NCI-H1436 (cell line): ENCODE data around the gene PLD5.
"Not testable (repeated sequence)": the region's sequence is repeated elsewhere in the genome, so short reads cannot be mapped to it uniquely, and the experiment has no call there.

Source experiments
- DNase-seq: peaks from one replicate; lab custom pipeline; 2025; lab: John Stamatoyannopoulos, UW

The PLD5 gene

DNA sequence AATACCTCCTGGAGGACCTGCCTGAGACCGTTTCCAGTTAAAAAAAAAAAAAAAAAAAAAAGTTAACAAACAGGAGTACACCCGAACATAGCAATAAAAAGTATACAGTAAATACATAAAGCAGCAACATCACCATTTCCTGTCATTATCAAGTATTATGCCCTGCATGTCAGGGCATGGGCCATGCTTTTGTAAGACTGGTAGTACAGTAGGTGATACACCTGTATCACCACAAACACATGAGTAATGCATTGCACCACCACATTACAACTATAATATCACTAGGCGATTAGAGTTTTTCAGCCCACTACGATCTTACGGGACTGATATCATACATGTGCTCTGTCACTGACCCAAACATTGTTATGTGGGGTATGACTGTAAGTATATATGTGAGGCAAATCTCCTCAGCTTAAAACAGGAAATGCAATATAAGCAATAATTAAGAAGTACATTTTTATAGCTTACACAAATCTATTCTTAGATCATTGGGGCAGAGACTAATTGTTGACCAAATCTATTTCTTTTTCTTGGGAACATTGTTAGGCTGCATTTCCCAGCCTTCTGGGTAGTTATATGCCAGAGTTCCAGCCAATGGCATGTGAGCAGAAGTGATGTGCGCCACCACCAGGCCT, 98.1 kb downstream of the PLD5 start:
- DNase-seq, result no peak

- no peak for DNase-seq
These were observed 99.3 kb downstream of the PLD5 start for GRCh38 chr1:242425232-242425631.

GRCh38 chr1:242416657-242417056, 107.8 kb downstream of the PLD5 start:
- DNase-seq, result no peak

- no peak for DNase-seq
These were observed 111.6 kb downstream of the PLD5 start for GRCh38 chr1:242412921-242413320.

- no peak for DNase-seq
These were observed 112.6 kb downstream of the PLD5 start for GRCh38 chr1:242411901-242412300.

- DNase-seq, result no peak
These were observed 118.5 kb downstream of the PLD5 start for GRCh38 chr1:242405947-242406346.

DNA sequence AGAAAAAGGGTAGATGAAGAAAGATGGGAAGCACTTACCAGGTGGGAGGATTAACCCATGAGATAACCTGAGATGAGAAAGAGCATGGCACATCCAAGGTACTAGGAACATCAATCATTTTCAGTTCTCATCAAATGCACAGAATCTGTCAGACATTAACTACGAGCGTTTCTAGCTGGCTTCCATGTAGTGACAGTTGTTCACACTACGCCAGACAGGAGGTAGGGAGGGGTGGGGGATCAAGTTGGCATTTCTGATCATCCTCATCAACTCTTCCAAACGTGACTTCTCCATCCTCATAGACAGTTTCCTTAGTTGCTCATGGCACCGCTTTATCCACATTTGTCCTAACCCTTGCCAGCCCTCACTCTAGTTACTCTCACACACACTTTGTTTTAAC, 120.2 kb downstream of the PLD5 start:
- DNase-seq, result no peak

GRCh38 chr1:242402956-242403355, 121.5 kb downstream of the PLD5 start:
- DNase-seq, result no peak

DNA sequence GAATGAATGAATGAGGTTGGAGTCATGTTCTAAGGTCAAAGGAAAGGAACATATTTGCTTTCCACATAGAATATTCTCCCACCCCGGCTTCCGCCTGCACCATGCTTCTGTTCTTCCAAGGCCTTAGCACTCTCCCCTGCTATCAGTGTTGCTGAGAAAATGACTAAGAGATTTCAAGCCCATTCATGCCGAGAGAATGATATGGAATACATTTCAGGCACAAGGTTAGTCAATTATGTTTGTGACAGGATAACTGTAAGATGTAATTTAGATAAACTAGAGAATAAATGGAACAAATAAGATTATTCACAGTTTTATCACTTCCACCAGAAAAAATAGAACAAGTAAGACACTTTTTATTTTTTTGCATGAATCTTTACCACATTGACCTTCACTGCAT, 122.6 kb downstream of the PLD5 start:
- no peak for DNase-seq

DNA sequence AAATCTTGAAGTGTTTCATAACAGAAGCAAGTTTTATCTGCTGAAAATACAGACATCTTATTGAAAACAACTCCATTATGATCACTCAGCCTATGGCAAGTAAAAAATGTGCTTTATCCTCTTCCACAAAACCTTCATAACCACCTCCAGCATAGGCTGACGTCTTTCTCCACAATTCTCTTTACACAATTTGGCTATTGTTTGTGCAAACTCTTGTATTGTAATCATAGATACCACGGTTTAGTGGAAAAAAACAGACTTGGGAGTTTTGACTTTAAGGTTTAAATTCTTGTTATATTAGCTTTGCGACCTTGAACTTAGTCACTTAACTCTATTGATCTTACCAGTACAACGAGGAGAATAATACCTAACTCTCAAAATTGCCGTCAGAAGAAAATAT, 126.1 kb downstream of the PLD5 start:
- no peak for DNase-seq

DNA sequence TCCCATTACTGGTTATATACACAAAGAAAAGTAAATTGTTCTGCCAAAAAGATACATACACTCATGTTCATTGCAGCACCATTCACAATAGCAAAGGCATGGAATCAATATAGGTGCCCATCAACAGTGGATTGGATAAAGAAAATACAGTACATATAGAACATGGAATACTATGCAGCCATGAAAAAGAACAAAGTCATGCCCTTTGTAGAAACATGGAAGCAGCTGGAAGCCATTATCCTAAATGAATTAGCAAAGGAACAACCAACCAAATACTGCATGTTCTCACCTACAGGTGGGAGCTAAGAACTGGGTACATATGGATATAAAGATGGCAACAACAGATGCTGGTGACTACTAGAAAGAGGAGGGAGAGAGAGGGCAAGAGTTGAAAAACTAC, 132.6 kb downstream of the PLD5 start:
- DNase-seq, result no peak

GRCh38 chr1:242376121-242376520, 148.4 kb downstream of the PLD5 start:
- not testable (repeated sequence) for DNase-seq

GRCh38 chr1:242350446-242350845, 174.1 kb downstream of the PLD5 start:
- DNase-seq, result not testable (repeated sequence)

- DNase-seq, result no peak
These were observed 174.9 kb downstream of the PLD5 start for GRCh38 chr1:242349636-242350035.

GRCh38 chr1:242330865-242331264, 193.6 kb downstream of the PLD5 start:
- not testable (repeated sequence) for DNase-seq

GRCh38 chr1:242327381-242327780, 197.1 kb downstream of the PLD5 start:
- not testable (repeated sequence) for DNase-seq

DNA sequence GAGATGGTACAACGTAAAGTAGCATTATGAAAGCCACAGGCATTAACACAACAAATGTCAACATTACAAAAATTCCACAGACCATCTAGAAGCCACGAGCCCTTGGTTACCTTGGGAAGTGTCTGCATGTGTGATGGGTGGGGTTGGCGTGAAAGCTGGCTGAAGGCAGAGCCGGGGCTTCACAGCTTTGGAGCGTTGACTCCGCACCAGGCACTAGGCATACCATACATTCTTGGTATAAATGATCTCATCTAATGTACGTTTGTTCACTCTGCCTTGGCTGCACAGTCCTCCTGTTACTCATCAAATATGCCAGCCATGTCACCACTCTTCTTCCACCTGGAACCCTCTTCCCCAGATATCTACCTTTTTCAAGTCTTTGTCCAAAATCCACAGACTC, 202.5 kb downstream of the PLD5 start:
- DNase-seq, result not testable (repeated sequence)

- DNase-seq, result no peak
These were observed 206.4 kb downstream of the PLD5 start for GRCh38 chr1:242318140-242318539.

DNA sequence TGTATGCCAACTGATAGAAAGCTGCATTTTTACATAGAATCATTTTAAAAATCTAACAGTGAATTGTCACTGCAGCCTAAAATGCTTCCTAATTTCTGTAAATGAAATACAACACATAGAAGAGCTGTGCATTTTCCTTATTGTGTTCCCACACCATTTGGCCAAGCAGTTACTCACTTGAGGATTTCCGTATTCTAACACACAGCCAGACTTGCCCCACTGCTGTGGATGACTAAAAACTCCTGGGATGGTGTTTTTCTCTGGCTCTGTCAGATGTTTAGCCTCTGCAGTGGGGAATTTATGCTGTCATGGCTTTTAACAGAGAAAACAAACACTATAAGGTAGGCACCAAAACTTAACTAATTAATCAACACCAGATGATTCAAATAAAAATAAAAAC, 209.6 kb downstream of the PLD5 start:
- not testable (repeated sequence) for DNase-seq

DNA sequence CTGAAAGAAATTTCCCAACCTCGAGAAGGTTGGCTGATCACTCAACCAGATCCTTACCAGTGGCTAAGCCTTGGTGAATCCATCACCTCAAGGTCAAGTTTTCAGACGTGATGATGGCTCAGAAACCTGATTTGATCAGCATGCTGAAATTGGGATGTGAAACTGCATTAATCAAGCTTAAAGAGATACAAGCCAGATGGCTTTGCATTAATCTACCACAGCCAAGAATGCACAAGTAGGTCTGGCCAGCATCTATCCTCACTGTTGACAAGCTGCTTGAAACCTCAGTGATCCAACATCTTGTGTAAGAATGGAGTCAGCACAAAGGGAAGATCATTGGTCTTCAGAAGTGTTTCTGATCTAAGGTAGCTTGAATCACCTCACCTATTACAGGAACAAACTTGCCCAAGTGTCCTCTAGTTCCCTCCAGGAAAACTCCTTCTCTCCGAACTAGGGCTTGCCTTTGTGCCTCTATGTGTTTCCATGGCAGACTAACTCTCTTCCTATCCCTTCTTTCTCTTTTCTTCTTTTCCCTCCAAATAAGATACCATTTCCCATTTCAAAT, 210.3 kb downstream of the PLD5 start:
- DNase-seq, result not testable (repeated sequence)

DNA sequence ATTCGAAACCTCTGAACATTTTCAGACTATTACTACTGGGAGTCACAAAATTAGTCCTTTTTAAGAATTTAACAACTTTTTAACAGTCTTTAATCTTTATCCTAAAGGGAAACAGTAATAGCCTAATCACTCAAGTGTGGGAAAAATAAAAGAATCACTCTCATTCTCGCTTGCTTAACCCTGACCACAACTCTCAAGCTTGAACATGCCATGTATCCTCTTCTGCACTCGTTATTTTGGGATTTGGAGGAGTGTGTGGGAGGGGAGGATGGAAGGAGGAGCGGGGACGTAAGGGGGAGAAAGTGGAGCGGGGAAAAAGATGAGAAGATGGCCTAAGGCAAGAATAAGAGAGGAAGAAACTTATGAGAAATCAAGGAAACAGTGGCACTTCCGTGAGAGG, 215.8 kb downstream of the PLD5 start:
- not testable (repeated sequence) for DNase-seq

- not testable (repeated sequence) for DNase-seq
These were observed 230.7 kb downstream of the PLD5 start for GRCh38 chr1:242293781-242294180.

DNA sequence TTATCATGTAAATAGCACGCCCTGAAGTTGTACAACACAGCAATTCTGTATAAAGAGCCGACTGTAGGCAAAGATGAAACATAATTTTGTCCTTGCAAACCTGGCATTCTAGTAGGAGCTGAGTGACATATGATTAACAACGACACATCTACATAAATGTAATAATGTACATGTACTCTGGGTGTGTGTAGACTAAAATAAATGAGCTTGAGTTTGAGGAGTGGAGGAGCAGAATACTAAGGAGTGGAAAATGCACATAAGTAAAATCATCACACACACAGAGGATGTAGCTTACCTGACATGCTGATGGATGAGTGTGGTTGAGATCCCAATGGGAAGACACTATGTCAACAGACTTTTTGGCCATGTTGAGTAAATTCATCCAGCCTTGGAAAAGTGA, 236.4 kb downstream of the PLD5 start:
- not testable (repeated sequence) for DNase-seq
